Measurements from ENCODE around the gene MYO16.

GRCh38 chr13:109110159-109110558 lies 480.7 kb downstream of the MYO16 start:
- TF ChIP-seq CTCF (IDR thresholded peaks at IDR 0.05) (no peak), POLR2A (IDR thresholded peaks at IDR 0.05) (no peak)
